Measurements from ENCODE around the gene TP53INP2. TPM values are rescaled to one million over a fixed set of nuclear protein-coding genes. Genes with fewer than 3 reads are reported as not detected.
A peak's percentile ranks its signal among the peaks of the same experiment; 100 is the strongest.

TP53INP2 gene
- total RNA-seq, 1 donor from 2014 or later, result 14.5 TPM

DNA sequence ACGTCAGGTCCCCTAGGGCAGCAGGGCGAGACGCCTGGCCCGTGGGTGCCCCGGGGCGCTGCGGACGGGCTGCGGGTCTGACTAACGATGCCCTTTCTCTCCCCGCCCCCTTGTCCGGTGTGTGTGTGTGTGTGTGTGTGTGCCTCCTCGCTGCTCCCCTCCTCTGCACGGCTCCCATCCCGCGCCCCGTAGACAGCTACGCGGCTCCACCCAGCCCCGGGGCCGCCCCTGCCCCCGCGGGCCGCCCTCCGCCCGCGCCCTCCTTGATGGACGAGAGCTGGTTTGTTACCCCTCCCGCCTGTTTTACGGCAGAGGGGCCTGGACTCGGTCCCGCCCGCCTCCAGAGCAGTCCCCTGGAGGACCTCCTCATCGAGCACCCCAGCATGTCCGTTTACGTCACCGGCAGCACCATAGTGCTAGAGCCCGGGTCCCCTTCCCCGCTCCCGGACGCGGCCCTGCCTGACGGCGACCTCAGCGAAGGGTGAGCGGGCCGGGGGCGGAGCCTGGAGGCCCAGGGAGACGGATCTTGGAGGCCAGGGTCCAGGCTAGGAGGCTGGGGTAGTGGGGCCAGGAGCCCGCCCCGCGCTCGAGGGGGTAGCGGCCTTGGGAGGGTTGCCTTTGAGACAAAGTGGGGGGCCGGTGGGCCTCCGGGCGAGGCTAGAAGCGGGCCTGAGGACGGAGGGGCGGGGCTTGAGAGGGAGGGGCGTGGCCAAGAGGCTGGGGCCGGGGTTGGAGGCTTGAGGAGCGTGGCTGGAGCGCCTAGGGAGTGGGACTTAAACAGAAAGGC is 5.1 kb downstream of the TP53INP2 start:
- TF ChIP-seq POLR2A (IDR thresholded peaks at IDR 0.05) (no peak), POLR2AphosphoS5 (IDR thresholded peaks at IDR 0.05; ENCODE audit: insufficient read depth in 1 of 2, low read depth in 1 of 2) (peak in 1 of 2 donors; percentile 82)
- H3K27me3 ChIP-seq, result no peaks in the 10 kb centered on the region
- no peaks in the 10 kb centered on the region for H3K9me3 ChIP-seq
- peaks cover 0 to 7% of the 10 kb centered on the region in 2 donors for H3K36me3 ChIP-seq
- peak in 1 of 2 donors; percentile 89 for DNase-seq (ENCODE audit: extremely low spot score in 2 of 2)
- peak overlapping the region; percentile 89 for H3K27ac ChIP-seq
- H3K4me3 ChIP-seq, result peak overlapping the region; percentile 63 to 73
- intact Hi-C loops (cut with DNase I), result loop anchor here (10.0 kb wide), 1 partner anchor 174 kb away; no protein-coding TSS in a partner anchor
- peaks cover 24% of the 10 kb centered on the region for H3K4me1 ChIP-seq

GRCh38 chr20:34709831-34710567 is 5.9 kb downstream of the TP53INP2 start:
- no peaks in the 10 kb centered on the region for H3K9me3 ChIP-seq
- no peak for TF ChIP-seq POLR2AphosphoS5 (IDR thresholded peaks at IDR 0.05; ENCODE audit: insufficient read depth in 1 of 2, low read depth in 1 of 2)
- TF ChIP-seq, protein P1, sequence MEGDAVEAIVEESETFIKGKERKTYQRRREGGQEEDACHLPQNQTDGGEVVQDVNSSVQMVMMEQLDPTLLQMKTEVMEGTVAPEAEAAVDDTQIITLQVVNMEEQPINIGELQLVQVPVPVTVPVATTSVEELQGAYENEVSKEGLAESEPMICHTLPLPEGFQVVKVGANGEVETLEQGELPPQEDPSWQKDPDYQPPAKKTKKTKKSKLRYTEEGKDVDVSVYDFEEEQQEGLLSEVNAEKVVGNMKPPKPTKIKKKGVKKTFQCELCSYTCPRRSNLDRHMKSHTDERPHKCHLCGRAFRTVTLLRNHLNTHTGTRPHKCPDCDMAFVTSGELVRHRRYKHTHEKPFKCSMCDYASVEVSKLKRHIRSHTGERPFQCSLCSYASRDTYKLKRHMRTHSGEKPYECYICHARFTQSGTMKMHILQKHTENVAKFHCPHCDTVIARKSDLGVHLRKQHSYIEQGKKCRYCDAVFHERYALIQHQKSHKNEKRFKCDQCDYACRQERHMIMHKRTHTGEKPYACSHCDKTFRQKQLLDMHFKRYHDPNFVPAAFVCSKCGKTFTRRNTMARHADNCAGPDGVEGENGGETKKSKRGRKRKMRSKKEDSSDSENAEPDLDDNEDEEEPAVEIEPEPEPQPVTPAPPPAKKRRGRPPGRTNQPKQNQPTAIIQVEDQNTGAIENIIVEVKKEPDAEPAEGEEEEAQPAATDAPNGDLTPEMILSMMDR (IDR thresholded peaks at IDR 0.05), result no peak
- TF ChIP-seq POLR2A (IDR thresholded peaks at IDR 0.05), result no peak
- intact Hi-C loops (cut with DNase I), result loop anchor here (10.0 kb wide), 1 partner anchor 175 kb away; no protein-coding TSS in a partner anchor
- peaks cover 20% of the 10 kb centered on the region for H3K4me1 ChIP-seq
- peak in 1 of 2 donors; percentile 91 for DNase-seq (ENCODE audit: extremely low spot score in 2 of 2)
- H3K27me3 ChIP-seq, result no peaks in the 10 kb centered on the region
- peaks cover 0 to 10% of the 10 kb centered on the region in 2 donors for H3K36me3 ChIP-seq
- peak overlapping the region; percentile 63 to 73 for H3K4me3 ChIP-seq
- H3K27ac ChIP-seq, result peak overlapping the region; percentile 89

GRCh38 chr20:34710568-34710839 is 6.4 kb downstream of the TP53INP2 start:
- Histone ChIP-seq H3K27ac (peak overlapping the region; percentile 89), H3K9me3 (no peaks in the 10 kb centered on the region)
- intact Hi-C loops (cut with DNase I), result no loop called here

GRCh38 chr20:34710861-34711574 is 6.9 kb downstream of the TP53INP2 start:
- intact Hi-C loops (cut with DNase I), result no loop called here
- Histone ChIP-seq H3K9me3 (no peaks in the 10 kb centered on the region), H3K27me3 (no peaks in the 10 kb centered on the region), H3K36me3 (peaks cover 4 to 17% of the 10 kb centered on the region in 2 donors), H3K27ac (peak overlapping the region; percentile 89), H3K4me3 (no peak overlapping the region), H3K4me1 (peaks cover 10% of the 10 kb centered on the region)
- TF ChIP-seq POLR2A (IDR thresholded peaks at IDR 0.05) (no peak), POLR2AphosphoS5 (IDR thresholded peaks at IDR 0.05; ENCODE audit: insufficient read depth in 1 of 2, low read depth in 1 of 2) (no peak)
- TF ChIP-seq, protein P1 (IDR thresholded peaks at IDR 0.05), result no peak
- DNase-seq (ENCODE audit: extremely low spot score in 2 of 2), result no peak

More at GRCh38 chr20:34710568-34710839, 6.4 kb downstream of the TP53INP2 start:
- DNase-seq (ENCODE audit: extremely low spot score in 2 of 2), result no peak
- peak overlapping the region; percentile 63 to 73 for H3K4me3 ChIP-seq
- TF ChIP-seq POLR2AphosphoS5 (IDR thresholded peaks at IDR 0.05; ENCODE audit: insufficient read depth in 1 of 2, low read depth in 1 of 2), result no peak
- TF ChIP-seq, protein P1 (IDR thresholded peaks at IDR 0.05), result no peak
- H3K27me3 ChIP-seq, result no peaks in the 10 kb centered on the region
- H3K36me3 ChIP-seq, result peaks cover 4 to 12% of the 10 kb centered on the region in 2 donors
- peaks cover 15% of the 10 kb centered on the region for H3K4me1 ChIP-seq

GRCh38 chr20:34711813-34712430 is 7.8 kb downstream of the TP53INP2 start:
- TF ChIP-seq, protein P1 (IDR thresholded peaks at IDR 0.05), result no peak
- TF ChIP-seq POLR2A (IDR thresholded peaks at IDR 0.05) (no peak), POLR2AphosphoS5 (IDR thresholded peaks at IDR 0.05; ENCODE audit: insufficient read depth in 1 of 2, low read depth in 1 of 2) (no peak)
- Histone ChIP-seq H3K27ac (no peak overlapping the region), H3K4me1 (peaks cover 9% of the 10 kb centered on the region), H3K9me3 (no peaks in the 10 kb centered on the region), H3K36me3 (peaks cover 4 to 20% of the 10 kb centered on the region in 2 donors), H3K4me3 (no peak overlapping the region), H3K27me3 (no peaks in the 10 kb centered on the region)
- intact Hi-C loops (cut with DNase I), result no loop called here
- no peak for DNase-seq (ENCODE audit: extremely low spot score in 2 of 2)
